ENCODE results near the gene CYCS.

The CYCS gene

DNA sequence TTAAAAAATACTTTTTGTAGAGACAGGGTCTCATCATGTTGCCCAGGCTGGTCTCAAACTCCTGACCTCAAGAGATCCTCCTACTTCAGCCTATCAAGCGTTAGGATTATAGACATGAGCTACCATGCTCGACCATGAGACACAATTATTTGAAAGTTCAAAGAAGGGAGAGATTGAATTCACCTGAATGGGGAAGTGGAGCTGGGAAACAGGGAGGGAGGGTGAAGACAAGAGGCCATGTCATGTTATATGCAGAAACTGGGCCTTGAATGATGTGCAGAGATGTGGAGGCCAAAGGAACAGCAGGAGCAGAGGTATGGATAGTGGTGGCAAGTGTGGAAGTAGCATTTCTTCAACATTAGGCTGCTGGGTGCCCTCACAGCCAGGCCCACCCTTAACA is 18.7 kb upstream of the CYCS start:
- TF ChIP-seq, protein P1, sequence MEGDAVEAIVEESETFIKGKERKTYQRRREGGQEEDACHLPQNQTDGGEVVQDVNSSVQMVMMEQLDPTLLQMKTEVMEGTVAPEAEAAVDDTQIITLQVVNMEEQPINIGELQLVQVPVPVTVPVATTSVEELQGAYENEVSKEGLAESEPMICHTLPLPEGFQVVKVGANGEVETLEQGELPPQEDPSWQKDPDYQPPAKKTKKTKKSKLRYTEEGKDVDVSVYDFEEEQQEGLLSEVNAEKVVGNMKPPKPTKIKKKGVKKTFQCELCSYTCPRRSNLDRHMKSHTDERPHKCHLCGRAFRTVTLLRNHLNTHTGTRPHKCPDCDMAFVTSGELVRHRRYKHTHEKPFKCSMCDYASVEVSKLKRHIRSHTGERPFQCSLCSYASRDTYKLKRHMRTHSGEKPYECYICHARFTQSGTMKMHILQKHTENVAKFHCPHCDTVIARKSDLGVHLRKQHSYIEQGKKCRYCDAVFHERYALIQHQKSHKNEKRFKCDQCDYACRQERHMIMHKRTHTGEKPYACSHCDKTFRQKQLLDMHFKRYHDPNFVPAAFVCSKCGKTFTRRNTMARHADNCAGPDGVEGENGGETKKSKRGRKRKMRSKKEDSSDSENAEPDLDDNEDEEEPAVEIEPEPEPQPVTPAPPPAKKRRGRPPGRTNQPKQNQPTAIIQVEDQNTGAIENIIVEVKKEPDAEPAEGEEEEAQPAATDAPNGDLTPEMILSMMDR (IDR thresholded peaks at IDR 0.05; ENCODE audit: control extremely low read depth, extremely low read depth, low read depth, missing control alignments), result no peak
- ChIA-PET POLR2A (interaction anchor here (0.7 kb wide), 1 partner anchor 12 kb away, joined by 8 read pairs; no protein-coding TSS in a partner anchor), CTCF (interaction anchor here (1.1 to 2.0 kb wide), 2 partner anchors 14 to 50 kb away, joined by 4 to 7 read pairs; no protein-coding TSS in a partner anchor)
- DNase-seq (ENCODE audit: extremely low spot score), result no peak

- no peak for DNase-seq (ENCODE audit: extremely low spot score)
- TF ChIP-seq, protein P1 (IDR thresholded peaks at IDR 0.05; ENCODE audit: control extremely low read depth, extremely low read depth, low read depth, missing control alignments), result no peak
- ChIA-PET CTCF (interaction anchor here (0.7 to 1.3 kb wide), 3 partner anchors 8 to 42 kb away, joined by 3 to 4 read pairs (median 3); no protein-coding TSS in a partner anchor), POLR2A (no interaction called here)
Measured at GRCh38 chr7:25139536-25139935, 14.5 kb upstream of the CYCS start.

GRCh38 chr7:25134358-25135010 is 9.4 kb upstream of the CYCS start:
- TF ChIP-seq, protein P1 (IDR thresholded peaks at IDR 0.05; ENCODE audit: control extremely low read depth, extremely low read depth, low read depth, missing control alignments), result no peak

GRCh38 chr7:25132430-25132829 is 7.4 kb upstream of the CYCS start:
- no peak for DNase-seq (ENCODE audit: extremely low spot score)
- ChIA-PET CTCF (interaction anchor here (1.0 to 1.2 kb wide), 2 partner anchors 13 to 38 kb away, joined by 3 read pairs; no protein-coding TSS in a partner anchor), POLR2A (no interaction called here)
- TF ChIP-seq, protein P1 (IDR thresholded peaks at IDR 0.05; ENCODE audit: control extremely low read depth, extremely low read depth, low read depth, missing control alignments), result no peak

More at GRCh38 chr7:25134358-25135010, 9.4 kb upstream of the CYCS start:
- ChIA-PET POLR2A (no interaction called here), CTCF (interaction anchor here (0.7 to 1.0 kb wide), 3 partner anchors 20 to 41 kb away, joined by 3 read pairs; no protein-coding TSS in a partner anchor)
- DNase-seq (ENCODE audit: extremely low spot score), result no peak

DNA sequence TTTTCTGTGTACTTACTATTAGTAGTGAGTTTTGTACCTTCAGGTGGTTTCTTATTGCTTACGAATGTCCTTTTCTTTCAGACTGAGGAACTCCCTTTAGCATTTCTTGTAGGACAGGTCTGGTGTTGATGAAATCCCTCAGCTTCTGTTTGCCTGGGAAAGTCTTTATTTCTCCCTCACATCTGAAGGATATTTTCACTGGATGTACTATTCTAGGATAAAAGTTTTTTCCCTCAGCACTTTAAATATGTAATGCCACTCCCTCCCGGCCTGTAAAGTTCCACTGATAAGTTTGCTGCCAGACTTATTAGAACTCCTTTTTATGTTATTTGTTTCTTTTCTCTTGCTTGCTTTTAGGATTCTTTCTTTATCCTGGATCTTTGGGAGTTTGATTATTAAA is 1.7 kb upstream of the CYCS start:
- TF ChIP-seq, protein P1 (IDR thresholded peaks at IDR 0.05; ENCODE audit: control extremely low read depth, extremely low read depth, low read depth, missing control alignments), result no peak

GRCh38 chr7:25124465-25125136 is 459 bp downstream of the CYCS start:
- POLR2A ChIA-PET, result interaction anchor here (0.5 to 2.2 kb wide), 19 partner anchors 8 to 1594 kb away, joined by 3 to 17 read pairs (median 4); partner anchors contain the start of genes CBX3, CCDC126, FAM221A and OSBPL3
- TF ChIP-seq, protein P1 (IDR thresholded peaks at IDR 0.05; ENCODE audit: control extremely low read depth, extremely low read depth, low read depth, missing control alignments), result no peak
- CTCF ChIA-PET, result interaction anchor here (0.8 to 3.2 kb wide), 5 partner anchors 23 to 55 kb away, joined by 3 to 24 read pairs (median 9); a partner anchor contains a TSS
- no peak for DNase-seq (ENCODE audit: extremely low spot score)

More for the DNA sequence above, 1.7 kb upstream of the CYCS start:
- ChIA-PET CTCF (interaction anchor here (0.9 to 2.5 kb wide), 6 partner anchors 10 to 144 kb away, joined by 3 to 9 read pairs (median 4); a partner anchor contains a TSS), POLR2A (no interaction called here)
- no peak for DNase-seq (ENCODE audit: extremely low spot score)

Data from GM10248 (cell line).